Pancreas (tissue), 10 donors: ENCODE measurements around the gene ACTL10. TPM values are rescaled to one million over a fixed set of nuclear protein-coding genes. Genes with fewer than 3 reads are reported as not detected.

Experiments used
- ATAC-seq, 4 donors: fragments of 200-7000 bp; cut with Tn5 transposase; one replicate each; pipeline versions ENCODE4 v1.8.0 to v1.9.1; 2020; ENCODE audit warnings: mild to moderate bottlenecking in 4 of 4, moderate library complexity in 4 of 4
- DNase-seq, 6 donors: peaks; one replicate each; pipeline ENCODE4 v3.0.0-alpha.2; 2020
- FAIRE-seq: peaks from 2 replicates; lab custom pipeline; 2012; peaks lifted over from hg19 to GRCh38; lab: Jason Lieb, UNC
- H3K27ac ChIP-seq, 4 donors: fragments of 200-600 bp; sonication (generic); 1 replicate in 3 of 4; 2 replicates in 1 of 4; pipeline versions ENCODE4 v1.5.0 to v1.8.0; 2020
- H3K27me3 ChIP-seq, 4 donors: fragments of 200-600 bp; one replicate each; pipeline ENCODE4 v1.8.0; 2021
- H3K36me3 ChIP-seq, 3 donors: fragments of 200-600 bp; sonication (generic) in 1 of 3; one replicate each; pipeline versions ENCODE4 v1.5.0 to v1.8.0; 2020 to 2021
- H3K4me1 ChIP-seq, 3 donors: fragments of 200-600 bp; one replicate each; pipeline ENCODE4 v1.8.0; 2021
- H3K4me3 ChIP-seq, 4 donors: fragments of 200-600 bp; sonication (generic) in 2 of 4; one replicate each; pipeline versions ENCODE4 v1.5.0 to v1.8.0; 2020 to 2021
- H3K9me3 ChIP-seq, 4 donors: fragments of 200-600 bp; one replicate each; pipeline ENCODE4 v1.8.0; 2021
- WGBS, 2 donors: extraction: QIAGEN DNeasy Blood & Tissue Kit; methylation state at CpG; one replicate each; pipeline ENCODE4 v1.1.7; 2013; 5-methylcytosine and 5-hydroxymethylcytosine counted together
- intact Hi-C, 3 donors: fragments of 100-400 bp; cut with DNase I; formaldehyde crosslinking; loops; one replicate each; pipeline versions ENCODE4 v1.11.1 to v1.14.2; 2022
- polyA plus RNA-seq, 2 donors: library from polyadenylated mRNA; stranded (reverse); fragments of 200-250 nt; gene quantifications; one replicate each; pipeline ENCODE4 v1.2.3, GENCODE V29; 2013
- total RNA-seq, 6 donors: library from RNA; stranded (reverse); fragmentation: NEBNext Ultra II Directional in 4 of 6; extraction: Animal tissue kit (Norgen Biotek cat#: 25700) in 4 of 6; gene quantifications; one replicate each; pipeline versions ENCODE4 v1.2.1 to v1.2.4, GENCODE V29; 2021 to 2023
- TF ChIP-seq, protein P1 (sequence below), 4 donors: fragments of 200-600 bp; sonication (generic) in 3 of 4; IDR thresholded peaks; one replicate each; pipeline versions ENCODE4 v1.5.0 to v1.8.0; 2021; ENCODE audit warnings: antibody characterized with exemption in 4 of 4
- donor health status: healthy with polysubstance abuse.
- donor health status: DM: no; HTN: no; CAD: no; lungs with moderate emphysema.
- donor health status: DM: no; HTN: no; CAD: no.
- donor health status: control.
- donor health status: control.
- donor health status: Bipolar disorder and iron deficiency.
- donor health status: DM: yes; HTN: yes; CAD: no.
- donor health status: DM: no; HTN: no; CAD: no.
- donor health status: DM: no; HTN: no; CAD: no.
- donor health status: DM: yes; HTN: yes; CAD: no.

ACTL10 gene
- total and polyA plus RNA-seq, 8 donors: 1.6 to 3.5 (median 2.6) TPM

DNA sequence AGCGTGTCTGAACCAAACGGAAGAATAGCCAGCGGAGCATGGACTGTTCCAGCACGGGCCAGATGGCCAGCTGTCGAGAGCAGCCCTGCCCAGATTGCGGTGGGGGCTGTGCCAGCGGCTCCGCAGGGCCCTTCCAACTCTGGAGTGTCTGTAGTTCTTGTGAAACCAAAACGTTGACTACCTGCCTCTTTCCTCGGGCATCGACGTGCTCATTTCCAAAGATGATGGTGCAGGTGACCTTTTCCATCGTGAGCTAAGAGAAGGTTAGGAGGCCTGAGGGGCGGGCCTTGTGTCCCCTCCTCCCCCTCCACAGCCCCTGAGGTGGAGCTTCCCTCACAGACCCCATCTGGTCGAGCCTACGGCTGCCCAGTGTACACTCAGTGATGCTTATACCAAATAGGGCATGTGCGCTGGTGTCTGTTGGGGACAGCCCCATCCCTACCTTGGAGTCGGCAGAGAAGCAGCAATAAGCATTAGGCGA, 17.5 kb upstream of the ACTL10 start:
- intact Hi-C loops: no loop called here
- 78 to 82% methylated on average over 19 of the region's 19 CpGs for WGBS, 2 donors
- no peak for FAIRE-seq
- H3K27ac ChIP-seq: no peak overlapping the region
- peaks cover 0 to 14% (median 6%) of the 10 kb centered on the region in 3 donors for H3K36me3 ChIP-seq
- TF ChIP-seq, protein P1, sequence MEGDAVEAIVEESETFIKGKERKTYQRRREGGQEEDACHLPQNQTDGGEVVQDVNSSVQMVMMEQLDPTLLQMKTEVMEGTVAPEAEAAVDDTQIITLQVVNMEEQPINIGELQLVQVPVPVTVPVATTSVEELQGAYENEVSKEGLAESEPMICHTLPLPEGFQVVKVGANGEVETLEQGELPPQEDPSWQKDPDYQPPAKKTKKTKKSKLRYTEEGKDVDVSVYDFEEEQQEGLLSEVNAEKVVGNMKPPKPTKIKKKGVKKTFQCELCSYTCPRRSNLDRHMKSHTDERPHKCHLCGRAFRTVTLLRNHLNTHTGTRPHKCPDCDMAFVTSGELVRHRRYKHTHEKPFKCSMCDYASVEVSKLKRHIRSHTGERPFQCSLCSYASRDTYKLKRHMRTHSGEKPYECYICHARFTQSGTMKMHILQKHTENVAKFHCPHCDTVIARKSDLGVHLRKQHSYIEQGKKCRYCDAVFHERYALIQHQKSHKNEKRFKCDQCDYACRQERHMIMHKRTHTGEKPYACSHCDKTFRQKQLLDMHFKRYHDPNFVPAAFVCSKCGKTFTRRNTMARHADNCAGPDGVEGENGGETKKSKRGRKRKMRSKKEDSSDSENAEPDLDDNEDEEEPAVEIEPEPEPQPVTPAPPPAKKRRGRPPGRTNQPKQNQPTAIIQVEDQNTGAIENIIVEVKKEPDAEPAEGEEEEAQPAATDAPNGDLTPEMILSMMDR (IDR thresholded peaks at IDR 0.05): no peak
- H3K4me1 ChIP-seq: peaks cover 23 to 29% (median 27%) of the 10 kb centered on the region in 3 donors
- H3K9me3 ChIP-seq: no peaks in the 10 kb centered on the region
- DNase-seq: peak in 2 of 6 donors; percentile 20 to 40
- H3K4me3 ChIP-seq: no peak overlapping the region
- ATAC-seq: peak in 1 of 4 donors; percentile 18
- H3K27me3 ChIP-seq: no peaks in the 10 kb centered on the region

DNA sequence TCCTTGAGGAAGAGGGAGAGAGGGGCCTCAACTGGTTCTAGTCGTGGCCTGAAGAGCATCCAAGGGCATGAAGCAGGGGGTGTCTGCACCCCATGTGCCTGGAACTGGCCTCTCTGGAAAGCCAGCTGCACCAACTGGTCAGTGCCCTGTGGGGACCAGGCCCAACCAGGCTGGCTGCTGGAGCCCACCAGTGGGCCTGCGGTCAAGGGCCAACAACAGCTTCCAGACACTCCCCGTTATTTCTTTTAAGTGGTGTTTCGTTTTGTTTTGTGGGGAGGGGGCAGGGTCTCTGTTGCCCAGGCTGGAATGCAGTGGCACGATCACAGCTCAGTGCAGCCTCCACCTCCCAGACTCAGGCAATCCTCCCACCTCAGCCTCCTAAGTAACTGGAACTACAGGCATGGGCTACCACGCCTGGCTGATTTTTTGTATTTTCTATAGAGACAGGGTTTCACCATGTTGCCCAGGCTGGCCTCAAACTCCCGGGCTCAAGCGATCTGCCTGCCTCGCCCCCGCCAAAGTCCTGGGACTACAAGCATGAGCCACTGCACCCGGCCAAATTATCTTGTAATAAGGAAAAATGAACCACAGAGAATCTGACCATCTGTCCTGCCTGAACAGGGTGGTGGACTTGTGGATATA, 16.5 kb upstream of the ACTL10 start:
- DNase-seq (peak in 1 of 6 donors; percentile 43), FAIRE-seq (no peak), ATAC-seq (no peak)
- WGBS, 2 donors: 88 to 91% methylated on average over 11 of the region's 11 CpGs
- no peak overlapping the region for H3K27ac ChIP-seq
- H3K36me3 ChIP-seq: peaks cover 0 to 4% (median under 1%) of the 10 kb centered on the region in 3 donors
- H3K27me3 ChIP-seq: no peaks in the 10 kb centered on the region
- intact Hi-C loops: no loop called here
- H3K4me1 ChIP-seq: peaks cover 32 to 39% (median 37%) of the 10 kb centered on the region in 3 donors
- no peaks in the 10 kb centered on the region for H3K9me3 ChIP-seq
- TF ChIP-seq, protein P1 (IDR thresholded peaks at IDR 0.05): no peak
- no peak overlapping the region for H3K4me3 ChIP-seq

DNA sequence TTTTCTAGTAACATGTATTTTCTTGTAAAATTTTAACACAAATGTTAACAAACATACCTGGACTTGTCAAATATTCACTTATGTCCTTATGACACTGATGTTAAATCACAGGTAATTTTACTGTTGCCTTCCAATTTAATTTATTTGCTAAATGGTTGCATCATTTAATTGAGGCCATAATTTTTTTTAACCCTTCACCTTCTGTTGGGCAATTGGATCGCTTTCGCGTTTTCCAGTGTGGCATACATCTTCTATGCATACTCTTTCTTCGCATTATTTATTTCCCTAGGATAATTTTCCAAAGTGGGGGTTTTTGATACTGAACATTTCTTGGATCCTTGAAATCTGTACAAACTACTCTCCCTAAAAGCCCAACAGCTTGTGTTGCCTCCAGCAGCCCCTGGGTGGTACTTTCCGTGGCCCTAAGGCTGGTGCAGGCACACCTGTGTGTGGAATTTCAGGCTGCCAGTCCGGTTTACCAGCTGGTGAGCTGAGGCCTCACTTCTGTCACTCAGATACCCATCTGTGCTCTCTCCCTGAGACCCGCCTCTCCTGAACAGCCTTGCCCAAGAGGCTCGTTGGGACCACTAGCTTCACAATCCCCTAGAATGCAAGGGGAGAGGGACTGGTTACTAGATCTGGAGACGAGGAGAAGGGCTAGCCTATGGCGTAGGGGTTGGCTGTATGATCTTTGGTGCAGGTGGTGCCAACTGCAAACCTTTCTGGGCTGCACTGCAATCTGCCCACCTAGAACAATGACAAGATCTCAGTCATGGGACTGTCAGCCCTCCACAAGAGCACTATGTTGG, 15.8 kb upstream of the ACTL10 start:
- FAIRE-seq (no peak), ATAC-seq (no peak), DNase-seq (peak in 3 of 6 donors; percentile 23 to 39 (median 33))
- no peaks in the 10 kb centered on the region for H3K27me3 ChIP-seq
- 69 to 75% methylated on average over 10 of the region's 10 CpGs for WGBS, 2 donors
- H3K4me1 ChIP-seq: peaks cover 32 to 40% (median 40%) of the 10 kb centered on the region in 3 donors
- no peak overlapping the region for H3K27ac ChIP-seq
- no peaks in the 10 kb centered on the region for H3K36me3 ChIP-seq
- intact Hi-C loops: no loop called here
- no peaks in the 10 kb centered on the region for H3K9me3 ChIP-seq
- TF ChIP-seq, protein P1 (IDR thresholded peaks at IDR 0.05): no peak
- no peak overlapping the region for H3K4me3 ChIP-seq

DNA sequence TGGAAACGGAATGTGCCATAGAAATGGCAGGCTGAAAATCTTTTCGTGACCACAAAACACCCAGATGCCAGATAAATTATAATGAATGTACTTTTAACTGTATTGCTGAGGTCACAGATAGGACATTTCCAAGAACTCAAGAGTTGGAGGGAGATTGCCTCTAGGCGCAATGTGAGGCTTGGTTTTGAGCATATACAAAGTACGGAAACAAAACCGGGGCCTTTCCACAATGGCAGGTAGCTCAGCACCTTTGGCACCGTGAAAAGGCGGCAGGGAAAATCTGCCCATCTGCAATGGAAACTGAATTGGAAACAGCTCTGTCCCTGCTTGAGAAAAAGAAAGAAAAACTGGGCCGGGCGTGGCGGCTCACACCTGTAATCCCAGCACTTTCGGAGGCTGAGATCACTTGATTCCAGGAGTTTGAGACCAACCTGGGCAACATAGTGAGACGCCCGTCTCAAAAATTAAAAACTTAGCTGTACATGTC, 15.1 kb upstream of the ACTL10 start:
- FAIRE-seq: no peak
- no peak overlapping the region for H3K27ac ChIP-seq
- no peak overlapping the region for H3K4me3 ChIP-seq
- no peak for ATAC-seq
- no peak for DNase-seq
- no peaks in the 10 kb centered on the region for H3K27me3 ChIP-seq
- WGBS, 2 donors: 79 to 81% methylated on average over 13 of the region's 13 CpGs
- TF ChIP-seq, protein P1 (IDR thresholded peaks at IDR 0.05): no peak
- no peaks in the 10 kb centered on the region for H3K36me3 ChIP-seq
- H3K9me3 ChIP-seq: no peaks in the 10 kb centered on the region
- H3K4me1 ChIP-seq: peaks cover 32 to 40% (median 40%) of the 10 kb centered on the region in 3 donors
- intact Hi-C loops: no loop called here
